Transverse colon (tissue), 4 donors: ENCODE measurements around the gene CEACAM19. TPM values are rescaled to one million over a fixed set of nuclear protein-coding genes. Genes with fewer than 3 reads are reported as not detected.
"Not testable (repeated sequence)": the region's sequence is repeated elsewhere in the genome, so short reads cannot be mapped to it uniquely, and the experiment has no call there.

Experiments
- DNase-seq: peaks from one replicate; pipeline ENCODE4 v3.0.0-alpha.2; 2019
- H3K27ac ChIP-seq, 4 donors: fragments of 200-600 bp; sonication (generic); 2 replicates each; pipeline ENCODE4 v1.5.1; 2016 to 2018; ENCODE audit warnings: inconsistent platforms in 4 of 4
- H3K27me3 ChIP-seq: fragments of 200-600 bp; sonication (generic); 2 replicates; pipeline ENCODE4 v1.5.1; 2017; ENCODE audit warnings: inconsistent platforms
- H3K36me3 ChIP-seq, 4 donors: fragments of 200-600 bp; sonication (generic); 2 replicates each; pipeline ENCODE4 v1.5.1; 2017 to 2019; ENCODE audit warnings: inconsistent platforms in 4 of 4
- H3K4me1 ChIP-seq, 4 donors: fragments of 200-600 bp; sonication (generic); 2 replicates each; pipeline ENCODE4 v1.5.1; 2017 to 2020; ENCODE audit warnings: inconsistent platforms in 4 of 4
- H3K4me3 ChIP-seq, 4 donors: fragments of 200-600 bp; sonication (generic); 1 replicate in 1 of 4; 2 replicates in 3 of 4; pipeline versions ENCODE4 v1.5.1 to v1.6.1; 2017 to 2019; ENCODE audit warnings: inconsistent platforms in 4 of 4
- H3K9me3 ChIP-seq, 2 donors: fragments of 200-600 bp; sonication (generic); 2 replicates each; pipeline ENCODE4 v1.5.1; 2017 to 2019; ENCODE audit warnings: inconsistent platforms in 2 of 2
- CTCF ChIP-seq, 5 experiments: fragments of 200-600 bp in 3 of 5; fragments of 450-650 bp in 2 of 5; sonication (generic) in 3 of 5; IDR thresholded peaks; 1 replicate in 2 of 5; 2 replicates in 3 of 5; pipeline ENCODE4 v1.5.1; 2016 to 2017; ENCODE audit warnings: antibody characterized with exemption in 5 of 5, inconsistent platforms in 3 of 5, mild to moderate bottlenecking in 2 of 5, moderate library complexity in 1 of 5
- EP300 ChIP-seq: sonication (generic); formaldehyde crosslinking; IDR thresholded peaks from one replicate; pipeline ENCODE4 v1.6.1; 2017; ENCODE audit warnings: antibody characterized with exemption, low read depth
- POLR2A ChIP-seq: fragments of 450-650 bp; IDR thresholded peaks from one replicate; pipeline ENCODE4 v1.6.1; 2016; ENCODE audit warnings: antibody characterized with exemption, mild to moderate bottlenecking, moderate library complexity
- POLR2AphosphoS5 ChIP-seq, 3 donors: sonication (generic); formaldehyde crosslinking; IDR thresholded peaks; one replicate each; pipeline ENCODE4 v1.6.1; 2016; ENCODE audit warnings: antibody characterized with exemption in 3 of 3
- WGBS, 2 donors: methylation state at CpG; one replicate each; pipeline ENCODE4 v1.1.5; 2018; ENCODE audit warnings: low coverage in 1 of 2; 5-methylcytosine and 5-hydroxymethylcytosine counted together
- in situ Hi-C, 4 donors: fragments of 200-750 bp; cut with MboI; loops; one replicate each; pipeline versions ENCODE4 v1.15.0 to v1.15.1; 2017; ENCODE audit warnings: low sequenced_read_pairs in 3 of 4, low pct_ligation_motif_present in 1 of 4, low pct_unique_long_range_greater_than_20kb in 1 of 4
- intact Hi-C: fragments of 100-400 bp; cut with DNase I; formaldehyde crosslinking; loops from one replicate; pipeline ENCODE4 v1.15.1; 2023; ENCODE audit warnings: low total_unique reads
- total RNA-seq, 4 donors: library from RNA; depleted of rRNA; stranded (reverse); fragments of >200 nt; gene quantifications; one replicate each; pipeline ENCODE4 v1.1.0, GENCODE V29; 2016

Gene CEACAM19
- total RNA-seq, 4 donors from 2014 or later: 3.8 to 19.1 (median 9.9) TPM

- no peaks in the 10 kb centered on the region for H3K36me3 ChIP-seq
- no peak overlapping the region for H3K4me3 ChIP-seq
- H3K27me3 ChIP-seq: no peaks in the 10 kb centered on the region
- WGBS, 2 donors: 38 to 71% methylated on average over 1 of the region's 1 CpG
- in situ Hi-C loops: no loop called here
- no peak overlapping the region for H3K27ac ChIP-seq
- H3K4me1 ChIP-seq: peaks cover 0 to 3% (median 0%) of the 10 kb centered on the region in 4 donors
- TF ChIP-seq EP300: no peak
- TF ChIP-seq CTCF (IDR thresholded peaks at IDR 0.05): no peak
- intact Hi-C loops: no loop called here
- DNase-seq: no peak
- H3K9me3 ChIP-seq: no peaks in the 10 kb centered on the region
These were observed 45.1 kb upstream of the CEACAM19 start for GRCh38 chr19:44626048-44626624.

GRCh38 chr19:44627631-44628030, 43.7 kb upstream of the CEACAM19 start:
- in situ Hi-C loops: no loop called here
- Histone ChIP-seq H3K27ac (no peak overlapping the region), H3K36me3 (no peaks in the 10 kb centered on the region), H3K27me3 (no peaks in the 10 kb centered on the region), H3K4me3 (no peak overlapping the region), H3K4me1 (peaks cover 0 to 3% (median 0%) of the 10 kb centered on the region in 4 donors), H3K9me3 (no peaks in the 10 kb centered on the region)
- intact Hi-C loops: no loop called here
- 99 to 100% methylated on average over 3 to 4 of the region's 4 CpGs for WGBS, 2 donors
- no peak for TF ChIP-seq POLR2A
- TF ChIP-seq EP300: no peak
- TF ChIP-seq POLR2AphosphoS5 (IDR thresholded peaks at IDR 0.05): no peak
- TF ChIP-seq CTCF (IDR thresholded peaks at IDR 0.05): no peak
- DNase-seq: no peak

- H3K4me3 ChIP-seq: no peak overlapping the region
- no peaks in the 10 kb centered on the region for H3K27me3 ChIP-seq
- intact Hi-C loops (no loop called here), in situ Hi-C loops (no loop called here)
- WGBS, 2 donors: 69% methylated on average over 3 of the region's 3 CpGs; no CpG with 5 or more reads in 1 of the 2 donors
- no peaks in the 10 kb centered on the region for H3K4me1 ChIP-seq
- TF ChIP-seq POLR2A (no peak), EP300 (no peak), CTCF (IDR thresholded peaks at IDR 0.05) (no peak), POLR2AphosphoS5 (IDR thresholded peaks at IDR 0.05) (no peak)
- H3K36me3 ChIP-seq: no peaks in the 10 kb centered on the region
- DNase-seq: no peak
- no peaks in the 10 kb centered on the region for H3K9me3 ChIP-seq
- no peak overlapping the region for H3K27ac ChIP-seq
These were observed 42.5 kb upstream of the CEACAM19 start for GRCh38 chr19:44628793-44629192.

GRCh38 chr19:44631611-44632010, 39.7 kb upstream of the CEACAM19 start:
- H3K27ac ChIP-seq, H3K9me3 ChIP-seq, DNase-seq, H3K4me3 ChIP-seq, in situ Hi-C loops, H3K36me3 ChIP-seq, H3K27me3 ChIP-seq: not testable (repeated sequence)
- intact Hi-C loops: loop anchor here (1.0 kb wide), 1 partner anchor 30 kb away; no protein-coding TSS in a partner anchor
- WGBS, 2 donors: 50 to 75% methylated on average over 1 to 8 of the region's 8 CpGs
- H3K4me1 ChIP-seq: peaks cover 0 to 12% (median 2%) of the 10 kb centered on the region in 4 donors

- DNase-seq, intact Hi-C loops, H3K36me3 ChIP-seq: not testable (repeated sequence)
These were observed 37.2 kb upstream of the CEACAM19 start for GRCh38 chr19:44634058-44634457.

More at GRCh38 chr19:44634058-44634457, 37.2 kb upstream of the CEACAM19 start:
- 50% methylated on average over 5 of the region's 5 CpGs; no CpG with 5 or more reads in 1 of the 2 donors for WGBS, 2 donors
- in situ Hi-C loops, H3K4me3 ChIP-seq, H3K9me3 ChIP-seq, H3K27ac ChIP-seq, H3K27me3 ChIP-seq: not testable (repeated sequence)
- H3K4me1 ChIP-seq: peaks cover 0 to 35% (median 7%) of the 10 kb centered on the region in 4 donors
